H1 (cell line): Measurements from ENCODE around the gene BCAS1.

Experiments used
- CTCF ChIP-seq, 3 experiments: IDR thresholded peaks; 1 replicate in 2 of 3; 2 replicates in 1 of 3; pipeline versions ENCODE4 v1.5.1 to v1.6.1; 2011; ENCODE audit warnings: low read length in 3 of 3, mild to moderate bottlenecking in 3 of 3, inconsistent platforms in 2 of 3, low read depth in 1 of 3, moderate library complexity in 1 of 3; ENCODE audit not compliant: insufficient read depth in 1 of 3; ENCODE audit errors: control extremely low read depth in 1 of 3
- JUND ChIP-seq: IDR thresholded peaks from 2 replicates; pipeline ENCODE4 v1.6.1; 2011; ENCODE audit warnings: mild to moderate bottlenecking, improper control_type of control experiment, low read length
- MAX ChIP-seq: IDR thresholded peaks from 2 replicates; pipeline ENCODE4 v1.6.1; 2012; ENCODE audit warnings: inconsistent platforms
- POLR2AphosphoS5 ChIP-seq: IDR thresholded peaks from 2 replicates; pipeline ENCODE4 v1.6.1; 2011; ENCODE audit warnings: low read depth, low read length
- SIN3A ChIP-seq, 2 experiments: IDR thresholded peaks in 1 of 2; conservative IDR thresholded peaks in 1 of 2; 2 replicates each; pipeline ENCODE4 v1.6.1; 2011 to 2012; ENCODE audit warnings: low read length in 2 of 2, improper control_type of control experiment in 1 of 2, low read depth in 1 of 2, mild to moderate bottlenecking in 1 of 2
- SP2 ChIP-seq: IDR thresholded peaks from 2 replicates; pipeline ENCODE4 v1.6.1; 2012; ENCODE audit warnings: mild to moderate bottlenecking, low read length, inconsistent platforms
- SP4 ChIP-seq: IDR thresholded peaks from 2 replicates; pipeline ENCODE4 v1.6.1; 2012; ENCODE audit warnings: low read length, inconsistent platforms
- TAF7 ChIP-seq: optimal IDR thresholded peaks from 2 replicates; pipeline ENCODE3; 2011; ENCODE audit warnings: low read depth, mild to moderate bottlenecking, inconsistent platforms, low read length, moderate library complexity, borderline replicate concordance
- YY1 ChIP-seq: IDR thresholded peaks from 2 replicates; pipeline ENCODE4 v1.6.1; 2011; ENCODE audit warnings: low read depth, mild to moderate bottlenecking, low read length

- TF ChIP-seq MAX (no peak), CTCF (IDR thresholded peaks at IDR 0.05; ENCODE audit: control extremely low read depth in 1 of 3, insufficient read depth in 1 of 3, low read depth in 1 of 3, low read length in 3 of 3) (no peak), YY1 (no peak), POLR2AphosphoS5 (no peak), SP2 (no peak), JUND (no peak), TAF7 (no peak), SP4 (no peak), SIN3A (conservative IDR thresholded peaks at IDR 0.05 in 1 of 2, IDR thresholded peaks at IDR 0.05 in 1 of 2; ENCODE audit: low read depth in 1 of 2, low read length in 2 of 2) (no peak)
Observed at GRCh38 chr20:53964501-53965253, 105.7 kb downstream of the BCAS1 start.
